Osteocyte (in vitro differentiated cells): ENCODE results near the gene APRT. TPM values are rescaled to one million over a fixed set of nuclear protein-coding genes. Genes with fewer than 3 reads are reported as not detected.

Experiments used
- DNase-seq: peaks from one replicate; pipeline ENCODE4 v3.0.0; 2021; ENCODE audit warnings: mixed read lengths; ENCODE audit not compliant: unreplicated experiment; ENCODE audit errors: extremely low spot score
- H3K27ac Mint-ChIP-seq: one replicate; pipeline ENCODE4 v1.8.0; 2021; ENCODE audit warnings: mild to moderate bottlenecking, mixed read lengths; ENCODE audit not compliant: unreplicated experiment
- H3K27me3 Mint-ChIP-seq: one replicate; pipeline ENCODE4 v1.8.0; 2021; ENCODE audit warnings: mixed read lengths; ENCODE audit not compliant: unreplicated experiment
- H3K36me3 Mint-ChIP-seq: one replicate; pipeline ENCODE4 v1.8.0; 2021; ENCODE audit warnings: mixed read lengths; ENCODE audit not compliant: unreplicated experiment
- H3K4me1 Mint-ChIP-seq: one replicate; pipeline ENCODE4 v1.8.0; 2021; ENCODE audit warnings: mixed read lengths; ENCODE audit not compliant: unreplicated experiment
- H3K4me3 Mint-ChIP-seq: one replicate; pipeline ENCODE4 v1.8.0; 2021; ENCODE audit warnings: mild to moderate bottlenecking, moderate library complexity, mixed read lengths; ENCODE audit not compliant: unreplicated experiment
- H3K9me3 Mint-ChIP-seq: one replicate; pipeline ENCODE4 v1.8.0; 2021; ENCODE audit warnings: mixed read lengths; ENCODE audit not compliant: unreplicated experiment
- CTCF ChIP-seq: fragments of 200-600 bp; sonication (generic); IDR thresholded peaks from 2 replicates; pipeline ENCODE4 v1.5.0; 2021; ENCODE audit warnings: antibody characterized with exemption, mild to moderate bottlenecking, moderate library complexity
- total RNA-seq: library from RNA; stranded (reverse); gene quantifications from 2 replicates; pipeline ENCODE4 v1.2.1, GENCODE V29; 2021

Gene APRT
- total RNA-seq, 1 donor from 2014 or later = 77.1 TPM

- no peak for DNase-seq
- Mint-ChIP-seq H3K27ac (no peak overlapping the region), H3K9me3 (no peaks in the 10 kb centered on the region), H3K27me3 (no peaks in the 10 kb centered on the region), H3K36me3 (peaks cover 4% of the 10 kb centered on the region), H3K4me3 (no peak overlapping the region), H3K4me1 (no peaks in the 10 kb centered on the region)
- no peak for TF ChIP-seq CTCF
These were observed 30.6 kb upstream of the APRT start for GRCh38 chr16:88842308-88842756.

GRCh38 chr16:88841521-88842307 is 30.0 kb upstream of the APRT start:
- no peaks in the 10 kb centered on the region for H3K9me3 Mint-ChIP-seq
- H3K4me3 Mint-ChIP-seq = no peak overlapping the region

GRCh38 chr16:88840600-88841215 is 29.0 kb upstream of the APRT start:
- Mint-ChIP-seq H3K4me1 (no peaks in the 10 kb centered on the region), H3K36me3 (peaks cover 4% of the 10 kb centered on the region), H3K27ac (no peak overlapping the region), H3K4me3 (no peak overlapping the region), H3K27me3 (no peaks in the 10 kb centered on the region), H3K9me3 (no peaks in the 10 kb centered on the region)
- TF ChIP-seq CTCF = no peak
- DNase-seq = no peak

More at GRCh38 chr16:88841521-88842307, 30.0 kb upstream of the APRT start:
- no peaks in the 10 kb centered on the region for H3K27me3 Mint-ChIP-seq
- H3K36me3 Mint-ChIP-seq = peaks cover 4% of the 10 kb centered on the region
- no peak overlapping the region for H3K27ac Mint-ChIP-seq
- no peak for TF ChIP-seq CTCF
- no peaks in the 10 kb centered on the region for H3K4me1 Mint-ChIP-seq
- no peak for DNase-seq

- Mint-ChIP-seq H3K4me3 (no peak overlapping the region), H3K4me1 (no peaks in the 10 kb centered on the region), H3K27ac (no peak overlapping the region), H3K9me3 (no peaks in the 10 kb centered on the region), H3K36me3 (peaks cover 4% of the 10 kb centered on the region), H3K27me3 (no peaks in the 10 kb centered on the region)
- TF ChIP-seq CTCF = no peak
- no peak for DNase-seq
These were observed 28.2 kb upstream of the APRT start for GRCh38 chr16:88839745-88840599.
